Bronchial epithelial cell (primary cell): ENCODE data around the gene C1QB. TPM values are rescaled to one million over a fixed set of nuclear protein-coding genes. Genes with fewer than 3 reads are reported as not detected.

Experiments
- DNase-seq: peaks from one replicate; pipeline ENCODE4 v3.0.0-alpha.2; 2010; ENCODE audit warnings: low read depth
- FAIRE-seq: peaks from 2 replicates; lab custom pipeline; 2011; peaks lifted over from hg19 to GRCh38; lab: Jason Lieb, UNC
- H3K27me3 ChIP-seq: 2 replicates; pipeline ENCODE4 v1.5.1; 2011; ENCODE audit warnings: low read length; ENCODE audit not compliant: control insufficient read depth, insufficient read depth
- H3K36me3 ChIP-seq: 2 replicates; pipeline ENCODE4 v1.5.1; 2011; ENCODE audit warnings: low read length; ENCODE audit not compliant: control insufficient read depth, insufficient read depth
- H3K4me3 ChIP-seq: 2 replicates; pipeline ENCODE4 v1.5.1; 2011; ENCODE audit warnings: mild to moderate bottlenecking, low read depth, low read length, control low read depth
- total RNA-seq: library from RNA; depleted of rRNA; stranded (reverse); fragments of >200 nt; gene quantifications from 2 replicates; pipeline ENCODE4 v1.2.1, GENCODE V29; 2014
- TF ChIP-seq, protein P1 (sequence below): IDR thresholded peaks from 2 replicates; pipeline ENCODE4 v1.5.1; 2011; ENCODE audit warnings: mild to moderate bottlenecking, moderate library complexity, low read length, control low read depth, inconsistent platforms; ENCODE audit not compliant: insufficient read depth, severe bottlenecking

C1QB gene
- total RNA-seq, 1 donor from 2014 or later: not detected

DNA sequence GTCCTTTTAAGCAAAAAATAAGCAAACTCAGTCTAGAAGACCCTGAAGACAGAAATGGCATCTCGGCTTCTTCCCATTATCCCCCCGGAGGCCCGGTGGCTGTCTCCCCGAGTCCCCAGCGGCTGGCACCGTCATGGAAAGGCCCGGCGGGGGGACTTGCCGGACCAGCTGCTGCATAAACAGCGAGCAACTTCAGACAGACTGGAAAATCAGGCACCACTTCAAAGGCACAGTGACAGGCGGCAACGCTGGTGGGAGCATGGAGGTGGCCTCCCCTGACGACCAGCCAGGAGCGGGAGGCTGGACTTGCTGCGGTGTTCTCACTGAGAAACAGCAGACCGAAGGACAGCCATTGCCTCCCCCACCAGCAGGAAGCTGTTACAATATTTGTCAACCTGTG lies 35.0 kb upstream of the C1QB start:
- DNase-seq (no peak), FAIRE-seq (no peak)
- no peaks in the 10 kb centered on the region for H3K36me3 ChIP-seq
- no peak overlapping the region for H3K4me3 ChIP-seq
- TF ChIP-seq, protein P1, sequence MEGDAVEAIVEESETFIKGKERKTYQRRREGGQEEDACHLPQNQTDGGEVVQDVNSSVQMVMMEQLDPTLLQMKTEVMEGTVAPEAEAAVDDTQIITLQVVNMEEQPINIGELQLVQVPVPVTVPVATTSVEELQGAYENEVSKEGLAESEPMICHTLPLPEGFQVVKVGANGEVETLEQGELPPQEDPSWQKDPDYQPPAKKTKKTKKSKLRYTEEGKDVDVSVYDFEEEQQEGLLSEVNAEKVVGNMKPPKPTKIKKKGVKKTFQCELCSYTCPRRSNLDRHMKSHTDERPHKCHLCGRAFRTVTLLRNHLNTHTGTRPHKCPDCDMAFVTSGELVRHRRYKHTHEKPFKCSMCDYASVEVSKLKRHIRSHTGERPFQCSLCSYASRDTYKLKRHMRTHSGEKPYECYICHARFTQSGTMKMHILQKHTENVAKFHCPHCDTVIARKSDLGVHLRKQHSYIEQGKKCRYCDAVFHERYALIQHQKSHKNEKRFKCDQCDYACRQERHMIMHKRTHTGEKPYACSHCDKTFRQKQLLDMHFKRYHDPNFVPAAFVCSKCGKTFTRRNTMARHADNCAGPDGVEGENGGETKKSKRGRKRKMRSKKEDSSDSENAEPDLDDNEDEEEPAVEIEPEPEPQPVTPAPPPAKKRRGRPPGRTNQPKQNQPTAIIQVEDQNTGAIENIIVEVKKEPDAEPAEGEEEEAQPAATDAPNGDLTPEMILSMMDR: no peak
- H3K27me3 ChIP-seq: peaks cover 17% of the 10 kb centered on the region

DNA sequence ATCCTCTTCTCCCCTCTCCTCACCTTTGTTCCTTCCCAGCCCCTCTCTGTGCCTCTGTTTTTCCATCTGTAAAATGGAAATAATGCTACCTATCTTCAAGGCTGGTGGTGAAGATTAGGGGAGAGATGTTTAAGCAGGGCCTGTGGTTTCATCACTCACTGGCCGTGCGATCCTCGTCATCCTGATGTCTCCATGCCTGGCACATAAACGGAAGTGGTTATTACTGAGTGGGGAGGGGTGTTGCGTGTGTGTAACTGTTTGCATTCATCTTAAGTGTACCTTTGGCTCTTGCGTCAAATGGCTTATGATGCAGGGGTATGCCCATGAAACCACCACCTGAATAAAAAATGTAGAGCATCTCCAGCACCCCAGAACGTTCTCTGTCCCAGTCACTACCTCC lies 33.8 kb upstream of the C1QB start:
- Histone ChIP-seq H3K36me3 (no peaks in the 10 kb centered on the region), H3K4me3 (no peak overlapping the region), H3K27me3 (peaks cover 17% of the 10 kb centered on the region)
- DNase-seq (no peak), FAIRE-seq (no peak)
- TF ChIP-seq, protein P1: no peak

DNA sequence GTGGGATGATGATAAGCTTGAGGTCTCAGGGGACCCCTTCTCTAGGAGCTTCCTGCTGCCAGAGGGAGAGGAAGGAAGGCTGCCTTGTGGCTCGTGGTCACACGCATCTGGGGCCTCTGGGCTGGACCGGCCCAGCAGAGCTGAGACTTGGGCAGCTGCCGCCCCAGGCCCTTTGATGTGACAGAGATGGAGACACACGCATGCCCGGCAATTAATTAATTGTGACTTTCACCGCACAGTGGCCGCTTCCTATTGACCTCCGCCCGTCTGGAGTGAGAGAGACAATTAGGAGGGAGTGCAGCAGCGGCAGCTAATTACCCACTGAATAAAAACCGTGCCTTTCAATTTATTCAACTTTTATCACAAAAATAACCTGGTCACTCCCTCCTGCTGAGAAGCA lies 33.2 kb upstream of the C1QB start:
- FAIRE-seq: no peak
- Histone ChIP-seq H3K4me3 (no peak overlapping the region), H3K36me3 (no peaks in the 10 kb centered on the region), H3K27me3 (peaks cover 17% of the 10 kb centered on the region)
- TF ChIP-seq, protein P1: no peak
- no peak for DNase-seq

DNA sequence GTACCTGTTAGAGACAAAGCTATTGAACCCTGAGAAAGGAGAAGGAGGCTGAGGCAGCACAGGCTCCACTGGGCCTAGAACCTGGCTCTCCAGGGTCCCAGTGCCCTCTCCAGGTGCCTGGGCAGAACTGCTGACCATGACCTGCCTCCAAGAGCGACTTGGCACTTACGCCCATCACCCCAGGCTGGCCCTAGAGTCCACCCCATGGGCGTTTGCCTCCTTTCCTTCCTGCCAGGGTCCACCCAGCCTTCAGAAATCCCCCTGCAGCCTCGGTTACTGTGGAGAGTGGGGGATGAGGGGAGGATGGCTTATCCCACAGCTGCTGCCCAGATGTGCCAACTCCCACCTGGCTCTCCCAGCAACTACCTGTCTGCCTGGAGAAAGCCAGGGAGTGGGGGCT lies 31.3 kb upstream of the C1QB start:
- peaks cover 26% of the 10 kb centered on the region for H3K27me3 ChIP-seq

DNA sequence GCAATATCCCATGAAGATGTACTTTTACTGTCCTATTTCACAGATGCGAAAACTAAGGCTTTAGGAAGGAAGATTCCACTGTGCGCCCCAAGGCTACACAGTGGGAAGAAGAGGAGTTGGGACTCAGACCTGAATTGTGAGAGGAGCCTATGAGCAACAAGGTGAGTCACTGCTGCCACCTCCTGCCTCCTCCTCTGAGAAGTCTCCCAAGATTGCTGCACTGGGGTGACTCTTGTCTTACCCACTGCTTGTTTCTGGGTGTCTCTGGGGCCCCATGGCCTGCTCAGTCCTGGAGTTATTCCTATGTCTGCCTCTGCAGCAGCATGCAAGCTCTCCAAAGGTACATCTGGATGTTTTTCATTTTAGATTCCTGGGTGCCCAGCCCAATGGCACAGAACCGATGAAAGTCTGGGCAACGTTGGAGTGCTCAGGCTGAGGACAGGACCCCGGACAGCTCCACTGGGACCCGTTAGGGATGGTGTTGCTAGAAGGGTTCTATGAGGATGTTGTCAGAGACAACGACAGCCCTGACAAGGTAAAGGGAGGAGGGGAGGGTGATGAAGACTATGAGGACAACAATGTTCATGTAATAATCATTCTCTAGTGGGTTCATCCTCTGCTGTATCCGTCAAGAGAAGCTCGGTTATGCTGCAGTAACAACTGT lies 27.6 kb upstream of the C1QB start:
- H3K27me3 ChIP-seq: peaks cover 15% of the 10 kb centered on the region
- no peaks in the 10 kb centered on the region for H3K36me3 ChIP-seq
- no peak overlapping the region for H3K4me3 ChIP-seq
- FAIRE-seq (no peak), DNase-seq (no peak)
- TF ChIP-seq, protein P1: no peak

More for the DNA sequence above, 31.3 kb upstream of the C1QB start:
- FAIRE-seq (no peak), DNase-seq (no peak)
- TF ChIP-seq, protein P1: no peak
- Histone ChIP-seq H3K36me3 (no peaks in the 10 kb centered on the region), H3K4me3 (no peak overlapping the region)
